IMR-90 (cell line): ENCODE results near the gene PSD. TPM values are rescaled to one million over a fixed set of nuclear protein-coding genes. Genes with fewer than 3 reads are reported as not detected.

ENCODE experiments used
- ATAC-seq: fragments of 200-7000 bp; cut with Tn5 transposase; 2 replicates; pipeline ENCODE4 v1.9.1; 2020; ENCODE audit warnings: low read depth, mild to moderate bottlenecking, moderate library complexity
- BruUV-seq: library from RNA; stranded (reverse); fragments of 400-500 nt; replicated peaks from 2 replicates; lab custom pipeline; 2021; lab: Mats Ljungman, UMichigan
- CTCF ChIA-PET: fragments of 300-600 bp; formaldehyde crosslinking; extraction: SDS; loops from one replicate; lab custom pipeline; 2021; ENCODE audit warnings: antibody characterized with exemption; lab: Yijun Ruan, JAX
- POLR2A ChIA-PET: fragments of 300-600 bp; sonication (Branson Sonifier 250); formaldehyde crosslinking; loops from one replicate; lab custom pipeline; 2022; ENCODE audit warnings: antibody characterized with exemption; ENCODE audit not compliant: unreplicated experiment; lab: Charles Lee
- DNase-seq: peaks from one replicate; pipeline ENCODE4 v3.0.0; 2013
- H2AFZ ChIP-seq: replicated peaks from 2 replicates; pipeline ENCODE3; 2013; ENCODE audit warnings: low read length, mild to moderate bottlenecking; ENCODE audit not compliant: poor library complexity
- H2AK5ac ChIP-seq: 2 replicates; pipeline ENCODE4 v1.6.1; 2013; ENCODE audit warnings: low read depth, low read length, inconsistent platforms
- H2AK9ac ChIP-seq: replicated peaks from 2 replicates; pipeline ENCODE3; 2013; ENCODE audit warnings: mild to moderate bottlenecking, low read depth, low read length, moderate library complexity; ENCODE audit not compliant: poor library complexity
- H2BK120ac ChIP-seq: 2 replicates; pipeline ENCODE4 v1.6.1; 2013; ENCODE audit warnings: low read depth, low read length, inconsistent platforms
- H2BK15ac ChIP-seq: 3 replicates; pipeline ENCODE4 v1.6.1; 2013; ENCODE audit warnings: low read depth, low read length, inconsistent platforms
- H2BK20ac ChIP-seq: 2 replicates; pipeline ENCODE4 v1.6.1; 2013; ENCODE audit warnings: low read depth, mild to moderate bottlenecking, inconsistent platforms, low read length, moderate library complexity
- H2BK5ac ChIP-seq: 2 replicates; pipeline ENCODE4 v1.6.1; 2013; ENCODE audit warnings: mild to moderate bottlenecking, low read depth, low read length, inconsistent platforms; ENCODE audit not compliant: poor library complexity, severe bottlenecking
- H3K14ac ChIP-seq: replicated peaks from 2 replicates; pipeline ENCODE4 v1.6.1; 2013; ENCODE audit warnings: low read depth, low read length, inconsistent platforms
- H3K18ac ChIP-seq: 2 replicates; pipeline ENCODE4 v1.6.1; 2013; ENCODE audit warnings: low read depth, low read length, control low read depth
- H3K23ac ChIP-seq: 2 replicates; pipeline ENCODE4 v1.6.1; 2013; ENCODE audit warnings: low read depth, low read length, inconsistent platforms
- H3K27ac ChIP-seq: 2 replicates; pipeline ENCODE4 v1.5.1; 2013; ENCODE audit warnings: mild to moderate bottlenecking, control low read depth, low read length; ENCODE audit not compliant: insufficient read depth
- H3K27me3 ChIP-seq: 2 replicates; pipeline ENCODE4 v1.6.1; 2013; ENCODE audit warnings: low read length; ENCODE audit not compliant: control insufficient read depth, insufficient read depth
- H3K36me3 ChIP-seq: 2 replicates; pipeline ENCODE4 v1.6.1; 2013; ENCODE audit warnings: low read length, mixed read lengths; ENCODE audit not compliant: control insufficient read depth, insufficient read depth
- H3K4ac ChIP-seq: 2 replicates; pipeline ENCODE4 v1.6.1; 2013; ENCODE audit warnings: low read depth, low read length, inconsistent platforms
- H3K4me1 ChIP-seq: 2 replicates; pipeline ENCODE4 v1.6.1; 2013; ENCODE audit warnings: low read length, mixed read lengths; ENCODE audit not compliant: control insufficient read depth, insufficient read depth
- H3K4me2 ChIP-seq: 2 replicates; pipeline ENCODE4 v1.6.1; 2013; ENCODE audit warnings: low read depth, mild to moderate bottlenecking, control low read depth, low read length, moderate library complexity
- H3K4me3 ChIP-seq: 2 replicates; pipeline ENCODE4 v1.5.1; 2013; ENCODE audit warnings: low read depth, mild to moderate bottlenecking, control low read depth, low read length, moderate library complexity; ENCODE audit not compliant: insufficient read depth
- H3K56ac ChIP-seq: 2 replicates; pipeline ENCODE4 v1.6.1; 2013; ENCODE audit warnings: low read length, inconsistent platforms; ENCODE audit not compliant: insufficient read depth; ENCODE audit errors: extremely low read depth
- H3K79me1 ChIP-seq, 2 experiments: 2 replicates each; pipeline ENCODE4 v1.6.1; 2013; ENCODE audit warnings: low read length in 2 of 2, inconsistent platforms in 1 of 2, low read depth in 1 of 2
- H3K9ac ChIP-seq: 2 replicates; pipeline ENCODE4 v1.6.1; 2013; ENCODE audit warnings: low read depth, low read length, control low read depth
- H3K9me1 ChIP-seq: 2 replicates; pipeline ENCODE4 v1.6.1; 2013; ENCODE audit warnings: low read length, inconsistent platforms; ENCODE audit not compliant: insufficient read depth
- H3K9me3 ChIP-seq: 2 replicates; pipeline ENCODE4 v1.6.1; 2013; ENCODE audit warnings: low read length; ENCODE audit not compliant: control insufficient read depth, insufficient read depth
- H4K20me1 ChIP-seq: 2 replicates; pipeline ENCODE4 v1.6.1; 2013; ENCODE audit warnings: low read length, inconsistent platforms; ENCODE audit not compliant: insufficient read depth
- H4K5ac ChIP-seq: 2 replicates; pipeline ENCODE4 v1.6.1; 2013; ENCODE audit warnings: mild to moderate bottlenecking, low read depth, low read length, control low read depth
- H4K8ac ChIP-seq, 2 experiments: 2 replicates each; pipeline ENCODE4 v1.6.1; 2013; ENCODE audit warnings: low read depth in 2 of 2, low read length in 2 of 2, control low read depth in 1 of 2, inconsistent platforms in 1 of 2
- H4K91ac ChIP-seq: 2 replicates; pipeline ENCODE4 v1.6.1; 2013; ENCODE audit warnings: low read depth, low read length, inconsistent platforms; ENCODE audit not compliant: insufficient read depth
- BHLHE40 ChIP-seq: fragments of 150-350 bp; IDR thresholded peaks from 2 replicates; pipeline ENCODE4 v1.6.1; 2016; ENCODE audit warnings: mild to moderate bottlenecking, low read depth, low read length
- CEBPB ChIP-seq: IDR thresholded peaks from 2 replicates; pipeline ENCODE4 v1.6.1; 2012; ENCODE audit warnings: low read depth, low read length, improper control_type of control experiment
- CHD1 ChIP-seq: IDR thresholded peaks from 2 replicates; pipeline ENCODE4 v1.6.1; 2012; ENCODE audit warnings: low read depth, low read length, improper control_type of control experiment
- ELK1 ChIP-seq: fragments of 150-350 bp; IDR thresholded peaks from 2 replicates; pipeline ENCODE4 v1.6.1; 2016; ENCODE audit warnings: low read depth, mild to moderate bottlenecking, low read length, moderate library complexity, borderline replicate concordance
- FOS ChIP-seq: fragments of 150-350 bp; IDR thresholded peaks from 2 replicates; pipeline ENCODE4 v1.6.1; 2016; ENCODE audit warnings: low read depth, low read length
- MAFK ChIP-seq: IDR thresholded peaks from 2 replicates; pipeline ENCODE4 v1.6.1; 2012; ENCODE audit warnings: low read depth, low read length, improper control_type of control experiment
- MAZ ChIP-seq: IDR thresholded peaks from 2 replicates; pipeline ENCODE4 v1.6.1; 2012; ENCODE audit warnings: low read depth, mild to moderate bottlenecking, low read length, improper control_type of control experiment, moderate library complexity, borderline replicate concordance
- MXI1 ChIP-seq: IDR thresholded peaks from 2 replicates; pipeline ENCODE4 v1.6.1; 2012; ENCODE audit warnings: low read depth, mild to moderate bottlenecking, low read length, moderate library complexity, borderline replicate concordance
- NFE2L2 ChIP-seq: fragments of 150-350 bp; IDR thresholded peaks from 2 replicates; pipeline ENCODE4 v1.6.1; 2016; ENCODE audit warnings: low read depth, mild to moderate bottlenecking, low read length
- POLR2A ChIP-seq: IDR thresholded peaks from 2 replicates; pipeline ENCODE4 v1.6.1; 2012; ENCODE audit warnings: mild to moderate bottlenecking, low read depth, low read length
- RAD21 ChIP-seq: IDR thresholded peaks from 2 replicates; pipeline ENCODE4 v1.6.1; 2012; ENCODE audit warnings: low read length, improper control_type of control experiment
- RCOR1 ChIP-seq: IDR thresholded peaks from 2 replicates; pipeline ENCODE4 v1.6.1; 2012; ENCODE audit warnings: mild to moderate bottlenecking, low read length, improper control_type of control experiment; ENCODE audit not compliant: insufficient replicate concordance
- RFX5 ChIP-seq: IDR thresholded peaks from 2 replicates; pipeline ENCODE4 v1.8.0; 2012; ENCODE audit warnings: low read depth, mild to moderate bottlenecking, low read length, moderate library complexity
- SMC3 ChIP-seq: fragments of 150-350 bp; IDR thresholded peaks from 2 replicates; pipeline ENCODE4 v1.6.1; 2016; ENCODE audit warnings: low read depth, mild to moderate bottlenecking, antibody characterized with exemption, low read length, moderate library complexity
- WGBS, 2 experiments: methylation state at CpG; one replicate each; pipeline versions ENCODE4 v1.1.5 to v1.1.7; 2013; ENCODE audit warnings: missing lambda C conversion rate in 2 of 2; ENCODE audit not compliant: insufficient read length in 1 of 2; ENCODE audit errors: extremely low coverage in 2 of 2; 5-methylcytosine and 5-hydroxymethylcytosine counted together
- dilution Hi-C: fragments of 300-500 bp; cut with HindIII; formaldehyde crosslinking; loops from one replicate; pipeline ENCODE4 v1.14.3; 2018; ENCODE audit warnings: low sequenced_read_pairs; ENCODE audit not compliant: unreplicated experiment
- in situ Hi-C: fragments of 300-500 bp; cut with MboI; formaldehyde crosslinking; loops from 3 replicates; pipeline ENCODE4 v1.14.3; 2019; ENCODE audit warnings: low sequenced_read_pairs, inconsistent platforms, mixed read lengths
- intact Hi-C: fragments of 100-400 bp; cut with micrococcal nuclease; formaldehyde crosslinking; loops from 2 replicates; pipeline ENCODE4 v1.10.0; 2022
- polyA plus RNA-seq, 3 experiments: library from polyadenylated mRNA; depleted of rRNA; stranded (reverse); fragments of >200 nt; gene quantifications; 2 replicates each; pipeline ENCODE4 v1.2.3, GENCODE V29; 2012; ENCODE audit warnings: low replicate concordance in 1 of 3
- total RNA-seq: library from RNA; depleted of rRNA; stranded (reverse); fragments of >200 nt; gene quantifications from 2 replicates; pipeline ENCODE4 v1.2.3, GENCODE V29; 2012
- TF ChIP-seq, protein P1 (sequence below): conservative IDR thresholded peaks from 2 replicates; pipeline ENCODE4 v1.5.1; 2012; ENCODE audit warnings: mild to moderate bottlenecking, low read depth, low read length, improper control_type of control experiment
- TF ChIP-seq, protein P2 (sequence below): fragments of 150-350 bp; IDR thresholded peaks from 2 replicates; pipeline ENCODE4 v1.6.1; 2017; ENCODE audit warnings: mild to moderate bottlenecking, antibody characterized with exemption, low read length, low read depth

PSD gene
- total and polyA plus RNA-seq, 2 of the 4 experiments (the other 2 are of a cell fraction): 2.0 to 4.4 TPM

DNA sequence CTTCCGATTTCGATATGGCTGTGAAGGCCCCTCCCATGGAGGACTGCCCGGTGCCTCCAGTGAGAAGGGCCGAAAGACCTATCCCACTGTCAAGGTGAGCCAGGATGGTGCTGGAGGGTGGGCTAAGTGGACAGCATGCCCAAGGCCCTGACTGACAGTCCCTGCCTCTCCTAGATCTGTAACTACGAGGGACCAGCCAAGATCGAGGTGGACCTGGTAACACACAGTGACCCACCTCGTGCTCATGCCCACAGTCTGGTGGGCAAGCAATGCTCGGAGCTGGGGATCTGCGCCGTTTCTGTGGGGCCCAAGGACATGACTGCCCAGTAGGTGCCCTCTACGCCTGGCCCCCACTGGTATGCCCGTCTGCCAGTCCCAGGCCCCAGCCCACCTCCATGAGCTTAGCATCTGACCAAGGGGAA is 21.8 kb downstream of the PSD start:
- Histone ChIP-seq H2BK5ac (no peak overlapping the region), H3K9me1 (peaks cover 10% of the 10 kb centered on the region), H3K4me3 (no peak overlapping the region), H3K36me3 (peaks cover 15% of the 10 kb centered on the region; the same call in 1 of the 2 replicates), H3K4me2 (peak overlapping the region; percentile 95; the same call in 1 of the 2 replicates), H3K4ac (no peak overlapping the region), H4K20me1 (peaks cover 3% of the 10 kb centered on the region; the same call in 1 of the 2 replicates), H4K91ac (no peak overlapping the region), H2BK15ac (no peak overlapping the region), H3K27me3 (no peaks in the 10 kb centered on the region), H4K8ac (no peak overlapping the region), H3K23ac (no peak overlapping the region), H3K18ac (no peak overlapping the region), H3K14ac (peak overlapping the region; percentile 92; the same call in 1 of the 2 replicates), H4K5ac (no peak overlapping the region), H3K27ac (no peak overlapping the region; the same call in 1 of the 2 replicates), H2AFZ (no peak overlapping the region), H3K56ac (no peak overlapping the region), H2AK9ac (peak overlapping the region; percentile 47), H3K9ac (no peak overlapping the region), H2AK5ac (peak overlapping the region; percentile 91; the same call in 1 of the 2 replicates), H2BK20ac (no peak overlapping the region), H3K4me1 (peaks cover 15% of the 10 kb centered on the region), H3K79me1 (peaks cover 26 to 38% of the 10 kb centered on the region in 2 experiments), H3K9me3 (no peaks in the 10 kb centered on the region), H2BK120ac (no peak overlapping the region)
- in situ Hi-C loops (no loop called here), intact Hi-C loops (loop anchor here (5.0 to 10.0 kb wide), 2 partner anchors 186 to 248 kb away; partner anchors contain the start of gene TRIM8), dilution Hi-C loops (no loop called here)
- 91% methylated on average over 4 of the region's 12 CpGs; no CpG with 5 or more reads in 1 of the 2 experiments for WGBS, 2 experiments
- ChIA-PET CTCF (no interaction called here), POLR2A (no interaction called here)
- ATAC-seq: no peak
- DNase-seq: no peak
- TSS peak; percentile 40 for BruUV-seq
- TF ChIP-seq, protein P1, sequence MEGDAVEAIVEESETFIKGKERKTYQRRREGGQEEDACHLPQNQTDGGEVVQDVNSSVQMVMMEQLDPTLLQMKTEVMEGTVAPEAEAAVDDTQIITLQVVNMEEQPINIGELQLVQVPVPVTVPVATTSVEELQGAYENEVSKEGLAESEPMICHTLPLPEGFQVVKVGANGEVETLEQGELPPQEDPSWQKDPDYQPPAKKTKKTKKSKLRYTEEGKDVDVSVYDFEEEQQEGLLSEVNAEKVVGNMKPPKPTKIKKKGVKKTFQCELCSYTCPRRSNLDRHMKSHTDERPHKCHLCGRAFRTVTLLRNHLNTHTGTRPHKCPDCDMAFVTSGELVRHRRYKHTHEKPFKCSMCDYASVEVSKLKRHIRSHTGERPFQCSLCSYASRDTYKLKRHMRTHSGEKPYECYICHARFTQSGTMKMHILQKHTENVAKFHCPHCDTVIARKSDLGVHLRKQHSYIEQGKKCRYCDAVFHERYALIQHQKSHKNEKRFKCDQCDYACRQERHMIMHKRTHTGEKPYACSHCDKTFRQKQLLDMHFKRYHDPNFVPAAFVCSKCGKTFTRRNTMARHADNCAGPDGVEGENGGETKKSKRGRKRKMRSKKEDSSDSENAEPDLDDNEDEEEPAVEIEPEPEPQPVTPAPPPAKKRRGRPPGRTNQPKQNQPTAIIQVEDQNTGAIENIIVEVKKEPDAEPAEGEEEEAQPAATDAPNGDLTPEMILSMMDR: no peak
- TF ChIP-seq NFE2L2 (no peak), MXI1 (no peak), FOS (no peak), RFX5 (no peak), RAD21 (no peak), BHLHE40 (no peak), SMC3 (no peak), MAFK (no peak), POLR2A (no peak), MAZ (no peak), ELK1 (no peak), CEBPB (no peak), CHD1 (no peak), RCOR1 (no peak)
- TF ChIP-seq, protein P2, sequence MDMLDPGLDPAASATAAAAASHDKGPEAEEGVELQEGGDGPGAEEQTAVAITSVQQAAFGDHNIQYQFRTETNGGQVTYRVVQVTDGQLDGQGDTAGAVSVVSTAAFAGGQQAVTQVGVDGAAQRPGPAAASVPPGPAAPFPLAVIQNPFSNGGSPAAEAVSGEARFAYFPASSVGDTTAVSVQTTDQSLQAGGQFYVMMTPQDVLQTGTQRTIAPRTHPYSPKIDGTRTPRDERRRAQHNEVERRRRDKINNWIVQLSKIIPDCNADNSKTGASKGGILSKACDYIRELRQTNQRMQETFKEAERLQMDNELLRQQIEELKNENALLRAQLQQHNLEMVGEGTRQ: no peak
